K562 (cell line): Measurements from ENCODE around the gene THEM4. TPM values are rescaled to one million over a fixed set of nuclear protein-coding genes. Genes with fewer than 3 reads are reported as not detected.
A peak's percentile ranks its signal among the peaks of the same experiment; 100 is the strongest.

Experiments used
- ELF2 ChIP-seq: fragments of 250-450 bp; sonication (Bioruptor Pico); IDR thresholded peaks from 2 replicates; pipeline ENCODE4 v1.5.0; 2021; ENCODE audit warnings: mild to moderate bottlenecking
- ETS2 ChIP-seq: IDR thresholded peaks from 2 replicates; pipeline ENCODE4 v1.6.1; 2016; ENCODE audit warnings: borderline replicate concordance, missing genetic modification characterization, mild to moderate bottlenecking, moderate library complexity, missing compliant biosample characterization; ENCODE audit not compliant: poor library complexity, severe bottlenecking
- GTF2A2 ChIP-seq: IDR thresholded peaks from 2 replicates; pipeline ENCODE4 v1.6.1; 2016; ENCODE audit warnings: mild to moderate bottlenecking, missing genetic modification characterization, missing compliant biosample characterization
- LARP7 ChIP-seq: fragments of 450-650 bp; IDR thresholded peaks from 2 replicates; pipeline ENCODE4 v1.6.1; 2016
- MAZ ChIP-seq, 2 experiments: fragments of 450-650 bp in 1 of 2; sonication (generic) in 1 of 2; formaldehyde crosslinking; IDR thresholded peaks in 1 of 2; conservative IDR thresholded peaks in 1 of 2; 2 replicates each; pipeline versions ENCODE4 v1.4.0 to v1.5.0; 2020; ENCODE audit warnings: mild to moderate bottlenecking in 1 of 2, missing genetic modification reagents in 1 of 2
- MCM5 ChIP-seq: fragments of 450-650 bp; IDR thresholded peaks from 2 replicates; pipeline ENCODE4 v1.6.1; 2016; ENCODE audit warnings: low read depth
- MTA1 ChIP-seq: fragments of 450-650 bp; IDR thresholded peaks from 2 replicates; pipeline ENCODE4 v1.6.1; 2017; ENCODE audit warnings: borderline replicate concordance
- PML ChIP-seq: IDR thresholded peaks from 2 replicates; pipeline ENCODE4 v1.6.1; 2012; ENCODE audit warnings: low read length, inconsistent platforms
- SNIP1 ChIP-seq: fragments of 450-650 bp; IDR thresholded peaks from 2 replicates; pipeline ENCODE4 v1.7.1; 2017; ENCODE audit warnings: low read depth, mild to moderate bottlenecking
- YBX1 ChIP-seq: fragments of 450-650 bp; IDR thresholded peaks from 2 replicates; pipeline ENCODE4 v1.7.1; 2016; ENCODE audit warnings: mild to moderate bottlenecking
- ZEB2 ChIP-seq: fragments of 450-650 bp; IDR thresholded peaks from 2 replicates; pipeline ENCODE4 v1.6.1; 2016
- ZFP1 ChIP-seq: fragments of 450-650 bp; formaldehyde crosslinking; IDR thresholded peaks from 2 replicates; pipeline ENCODE4 v1.4.0; 2020; ENCODE audit warnings: mild to moderate bottlenecking, mixed read lengths
- ZNF146 ChIP-seq: IDR thresholded peaks from one replicate; pipeline ENCODE4 v1.6.1; 2018; ENCODE audit warnings: missing compliant biosample characterization; ENCODE audit not compliant: unreplicated experiment
- polyA plus RNA-seq, 8 experiments: library from polyadenylated mRNA; depleted of rRNA in 4 of 8; stranded (reverse) in 5 of 8; unstranded in 3 of 8; fragments of >200 nt; fragmentation: Nextera tagmentation in 2 of 8; fragmentation: Illumina TruSeq in 1 of 8; extraction: Ambion mirVana in 2 of 8; extraction: Trizol in 1 of 8; gene quantifications; 2 replicates each; pipeline versions ENCODE4 v1.2.1 to v1.2.3, GENCODE V29; 2011 to 2014; ENCODE audit warnings: inconsistent platforms in 1 of 8, missing spikeins in 1 of 8
- total RNA-seq, 7 experiments: library from RNA; depleted of rRNA in 6 of 7; stranded (reverse); fragments of >200 nt in 6 of 7; fragmentation: Illumina TruSeq in 2 of 7; extraction: Trizol in 2 of 7; gene quantifications; 2 replicates each; pipeline versions ENCODE4 v1.2.1 to v1.2.3, GENCODE V29; 2011 to 2021; ENCODE audit warnings: low replicate concordance in 1 of 7
- TF ChIP-seq, protein P1 (sequence below): fragments of 250-450 bp; sonication (Bioruptor Pico); IDR thresholded peaks from 2 replicates; pipeline ENCODE4 v1.5.1; 2021; ENCODE audit warnings: mild to moderate bottlenecking
- TF ChIP-seq, protein P2 (sequence below), 2 experiments: fragments of 450-650 bp; IDR thresholded peaks; 2 replicates each; pipeline ENCODE4 v1.6.1; 2016; ENCODE audit warnings: mild to moderate bottlenecking in 2 of 2, borderline replicate concordance in 1 of 2, low read depth in 1 of 2, moderate library complexity in 1 of 2
- TF ChIP-seq, protein P3 (sequence below), 2 experiments: fragments of 200-800 bp in 1 of 2; sonication (Bioruptor generic) in 1 of 2; sonication (generic) in 1 of 2; formaldehyde crosslinking in 1 of 2; IDR thresholded peaks in 1 of 2; conservative IDR thresholded peaks in 1 of 2; 2 replicates each; pipeline versions ENCODE4 v1.5.0 to v1.6.1; 2016 to 2020; ENCODE audit warnings: missing compliant biosample characterization in 1 of 2, missing genetic modification characterization in 1 of 2, missing genetic modification reagents in 1 of 2

Gene THEM4
- total and polyA plus RNA-seq, 9 of the 15 experiments (the other 6 are each of a cell fraction or from before 2014, with no cell fraction given) = 8.6 to 71.9 (median 35.3) TPM

DNA sequence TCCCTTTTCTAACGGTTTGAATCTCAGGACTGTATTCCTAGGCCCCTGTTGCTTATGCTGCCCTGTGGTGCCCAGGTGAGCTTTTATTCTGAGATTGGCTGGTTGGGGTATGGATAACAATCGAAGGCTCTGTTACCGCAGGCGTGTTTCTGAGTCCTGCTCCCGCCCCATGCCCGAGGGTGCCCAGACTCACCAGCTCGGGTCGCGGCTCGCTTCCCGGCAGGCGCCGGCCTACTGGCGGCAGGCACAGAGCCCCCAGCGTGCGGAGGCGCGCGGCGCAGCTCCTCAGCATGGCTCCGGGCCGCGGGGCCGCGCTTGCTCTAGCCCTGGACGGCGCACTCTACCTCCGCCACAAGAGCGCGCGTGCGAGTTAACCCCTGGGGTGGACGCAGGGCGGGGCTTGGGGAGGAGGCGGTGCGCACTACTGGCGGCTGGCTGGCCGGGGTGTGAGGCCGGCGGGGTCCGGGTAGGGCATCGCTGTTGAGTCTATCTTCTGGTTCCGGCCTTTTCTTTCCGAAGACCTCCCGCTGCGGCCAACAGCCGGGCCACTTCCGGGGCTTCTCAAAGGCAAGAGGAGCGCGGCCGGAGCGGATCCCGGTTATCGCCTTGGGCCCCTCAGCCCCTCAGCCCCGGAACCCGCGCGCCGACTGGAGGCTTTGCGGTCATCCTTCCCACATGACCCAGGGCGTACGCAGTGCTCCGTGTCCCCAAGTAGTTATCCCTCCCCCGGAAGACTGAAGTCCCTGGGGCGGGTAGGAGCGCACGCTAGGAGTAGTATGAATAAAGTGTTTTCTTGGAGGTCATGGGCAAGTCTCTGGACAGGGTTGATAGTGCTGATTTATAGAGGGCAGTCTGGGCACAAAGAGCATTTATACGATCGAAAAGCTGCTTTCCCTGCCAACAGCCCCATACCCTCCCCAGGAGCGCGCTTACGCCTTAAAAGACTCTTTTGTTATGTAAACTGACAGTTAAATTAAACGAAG lies at the start of gene THEM4 (continued):
- TF ChIP-seq ELF2 (CRISPR knock-in tag) = peak; percentile 79; the same call in 1 of the 2 replicates
- TF ChIP-seq, protein P1, sequence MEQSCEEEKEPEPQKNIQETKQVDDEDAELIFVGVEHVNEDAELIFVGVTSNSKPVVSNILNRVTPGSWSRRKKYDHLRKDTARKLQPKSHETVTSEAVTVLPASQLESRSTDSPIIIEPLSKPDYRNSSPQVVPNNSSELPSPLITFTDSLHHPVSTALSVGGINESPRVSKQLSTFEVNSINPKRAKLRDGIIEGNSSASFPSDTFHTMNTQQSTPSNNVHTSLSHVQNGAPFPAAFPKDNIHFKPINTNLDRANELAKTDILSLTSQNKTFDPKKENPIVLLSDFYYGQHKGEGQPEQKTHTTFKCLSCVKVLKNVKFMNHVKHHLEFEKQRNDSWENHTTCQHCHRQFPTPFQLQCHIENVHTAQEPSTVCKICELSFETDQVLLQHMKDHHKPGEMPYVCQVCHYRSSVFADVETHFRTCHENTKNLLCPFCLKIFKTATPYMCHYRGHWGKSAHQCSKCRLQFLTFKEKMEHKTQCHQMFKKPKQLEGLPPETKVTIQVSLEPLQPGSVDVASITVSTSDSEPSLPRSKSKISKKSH = no peak
- TF ChIP-seq, protein P2, sequence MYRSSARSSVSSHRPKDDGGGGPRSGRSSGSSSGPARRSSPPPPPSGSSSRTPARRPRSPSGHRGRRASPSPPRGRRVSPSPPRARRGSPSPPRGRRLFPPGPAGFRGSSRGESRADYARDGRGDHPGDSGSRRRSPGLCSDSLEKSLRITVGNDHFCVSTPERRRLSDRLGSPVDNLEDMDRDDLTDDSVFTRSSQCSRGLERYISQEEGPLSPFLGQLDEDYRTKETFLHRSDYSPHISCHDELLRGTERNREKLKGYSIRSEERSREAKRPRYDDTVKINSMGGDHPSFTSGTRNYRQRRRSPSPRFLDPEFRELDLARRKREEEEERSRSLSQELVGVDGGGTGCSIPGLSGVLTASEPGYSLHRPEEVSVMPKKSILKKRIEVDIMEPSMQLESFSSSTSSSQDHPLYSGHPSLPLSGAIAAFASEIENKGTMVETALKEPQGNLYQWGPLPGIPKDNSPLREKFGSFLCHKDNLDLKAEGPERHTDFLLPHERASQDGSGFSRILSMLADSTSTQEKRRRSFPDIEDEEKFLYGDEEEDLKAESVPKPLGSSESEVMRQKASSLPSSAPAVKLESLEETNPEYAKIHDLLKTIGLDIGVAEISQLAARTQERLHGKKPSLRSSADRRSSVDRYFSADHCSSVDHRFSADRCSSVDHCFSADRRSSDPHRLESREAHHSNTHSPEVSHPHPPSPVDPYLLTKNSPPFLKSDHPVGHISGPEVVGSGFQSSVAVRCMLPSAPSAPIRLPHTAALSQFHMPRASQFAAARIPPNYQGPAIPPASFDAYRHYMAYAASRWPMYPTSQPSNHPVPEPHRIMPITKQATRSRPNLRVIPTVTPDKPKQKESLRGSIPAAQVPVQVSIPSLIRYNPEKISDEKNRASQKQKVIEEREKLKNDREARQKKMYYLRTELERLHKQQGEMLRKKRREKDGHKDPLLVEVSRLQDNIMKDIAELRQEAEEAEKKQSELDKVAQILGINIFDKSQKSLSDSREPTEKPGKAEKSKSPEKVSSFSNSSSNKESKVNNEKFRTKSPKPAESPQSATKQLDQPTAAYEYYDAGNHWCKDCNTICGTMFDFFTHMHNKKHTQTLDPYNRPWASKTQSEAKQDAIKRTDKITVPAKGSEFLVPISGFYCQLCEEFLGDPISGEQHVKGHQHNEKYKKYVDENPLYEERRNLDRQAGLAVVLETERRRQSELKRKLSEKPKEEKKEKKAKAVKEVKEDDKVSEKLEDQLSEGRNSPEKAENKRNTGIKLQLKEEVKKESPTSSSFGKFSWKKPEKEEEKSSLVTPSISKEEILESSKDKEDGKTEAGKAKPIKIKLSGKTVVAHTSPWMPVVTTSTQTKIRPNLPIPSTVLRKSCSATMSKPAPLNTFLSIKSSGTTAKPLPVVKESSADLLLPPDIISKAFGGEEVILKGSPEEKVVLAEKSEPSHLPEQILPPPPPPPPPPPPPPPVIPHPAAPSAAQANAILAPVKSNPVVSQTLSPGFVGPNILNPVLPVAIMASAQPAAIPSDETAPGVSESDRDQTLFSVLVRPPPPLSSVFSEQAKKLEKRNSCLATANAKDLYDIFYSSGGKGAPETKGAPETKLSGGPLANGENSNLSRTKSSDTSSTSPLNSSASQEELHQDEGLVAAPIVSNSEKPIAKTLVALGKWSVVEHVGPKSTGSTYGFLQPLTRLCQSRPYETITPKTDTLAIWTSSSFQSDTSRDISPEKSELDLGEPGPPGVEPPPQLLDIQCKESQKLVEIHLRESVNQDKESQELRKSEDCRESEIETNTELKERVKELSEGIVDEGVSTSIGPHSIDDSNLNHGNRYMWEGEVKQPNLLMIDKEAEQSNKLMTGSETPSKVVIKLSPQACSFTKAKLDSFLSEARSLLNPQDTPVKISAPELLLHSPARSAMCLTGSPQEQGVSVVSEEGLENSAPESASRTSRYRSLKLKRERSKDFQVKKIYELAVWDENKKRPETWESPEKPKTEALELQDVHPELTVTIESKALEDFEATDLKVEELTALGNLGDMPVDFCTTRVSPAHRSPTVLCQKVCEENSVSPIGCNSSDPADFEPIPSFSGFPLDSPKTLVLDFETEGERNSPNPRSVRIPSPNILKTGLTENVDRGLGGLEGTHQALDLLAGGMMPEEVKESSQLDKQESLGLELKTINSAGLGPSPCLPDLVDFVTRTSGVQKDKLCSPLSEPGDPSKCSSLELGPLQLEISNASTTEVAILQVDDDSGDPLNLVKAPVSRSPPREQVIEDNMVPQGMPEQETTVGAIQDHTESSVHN (IDR thresholded peaks at IDR 0.05; ENCODE audit: borderline replicate concordance in 1 of 2, low read depth in 1 of 2) = no peak
- TF ChIP-seq MCM5 = no peak
- TF ChIP-seq ZFP1 = no peak
- TF ChIP-seq MAZ (CRISPR knock-in tag; conservative IDR thresholded peaks at IDR 0.05 in 1 of 2, IDR thresholded peaks at IDR 0.05 in 1 of 2) = peak; percentile 91 to 98
- TF ChIP-seq YBX1 = no peak
- no peak for TF ChIP-seq ZNF146 (CRISPR knock-in tag)
- TF ChIP-seq, protein P3, sequence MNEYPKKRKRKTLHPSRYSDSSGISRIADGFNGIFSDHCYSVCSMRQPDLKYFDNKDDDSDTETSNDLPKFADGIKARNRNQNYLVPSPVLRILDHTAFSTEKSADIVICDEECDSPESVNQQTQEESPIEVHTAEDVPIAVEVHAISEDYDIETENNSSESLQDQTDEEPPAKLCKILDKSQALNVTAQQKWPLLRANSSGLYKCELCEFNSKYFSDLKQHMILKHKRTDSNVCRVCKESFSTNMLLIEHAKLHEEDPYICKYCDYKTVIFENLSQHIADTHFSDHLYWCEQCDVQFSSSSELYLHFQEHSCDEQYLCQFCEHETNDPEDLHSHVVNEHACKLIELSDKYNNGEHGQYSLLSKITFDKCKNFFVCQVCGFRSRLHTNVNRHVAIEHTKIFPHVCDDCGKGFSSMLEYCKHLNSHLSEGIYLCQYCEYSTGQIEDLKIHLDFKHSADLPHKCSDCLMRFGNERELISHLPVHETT (CRISPR knock-in tag; conservative IDR thresholded peaks at IDR 0.05 in 1 of 2, IDR thresholded peaks at IDR 0.05 in 1 of 2) = peak in 1 of 2 experiments; percentile 99; a peak in 2 of 4 replicates
- TF ChIP-seq SNIP1 = no peak
- TF ChIP-seq LARP7 = no peak
- TF ChIP-seq ZEB2 = peak; percentile 98
- TF ChIP-seq GTF2A2 (tag) = peak; percentile 87
- peak; percentile 57 for TF ChIP-seq PML
- no peak for TF ChIP-seq ETS2 (tag)
- peak; percentile 95 for TF ChIP-seq MTA1
